H9 (cell line): ENCODE data around the gene P3H2. TPM values are rescaled to one million over a fixed set of nuclear protein-coding genes. Genes with fewer than 3 reads are reported as not detected.

ENCODE experiments used
- DNase-seq: peaks from one replicate; pipeline ENCODE4 v3.0.0-alpha.2; 2017
- H2AFZ ChIP-seq: one replicate; pipeline ENCODE4 v1.6.1; 2013; ENCODE audit warnings: mild to moderate bottlenecking, low read length, control low read depth, moderate library complexity
- H2AK5ac ChIP-seq: 2 replicates; pipeline ENCODE4 v1.6.1; 2013; ENCODE audit warnings: low read length, control low read depth, mixed read lengths; ENCODE audit not compliant: insufficient read length
- H2BK120ac ChIP-seq: one replicate; pipeline ENCODE4 v1.6.1; 2013; ENCODE audit warnings: low read depth, mild to moderate bottlenecking, low read length, control low read depth, inconsistent platforms; ENCODE audit not compliant: poor library complexity, severe bottlenecking
- H2BK12ac ChIP-seq: 2 replicates; pipeline ENCODE4 v1.6.1; 2013; ENCODE audit warnings: low read length, control low read depth, mixed read lengths, low read depth; ENCODE audit not compliant: insufficient read length
- H2BK15ac ChIP-seq: 2 replicates; pipeline ENCODE4 v1.6.1; 2013; ENCODE audit warnings: low read depth, low read length, control low read depth
- H2BK20ac ChIP-seq: one replicate; pipeline ENCODE4 v1.6.1; 2013; ENCODE audit warnings: low read depth, mild to moderate bottlenecking, low read length, control low read depth, inconsistent platforms; ENCODE audit not compliant: poor library complexity, severe bottlenecking
- H2BK5ac ChIP-seq: 2 replicates; pipeline ENCODE4 v1.6.1; 2013; ENCODE audit warnings: low read length, control low read depth, mixed read lengths; ENCODE audit not compliant: insufficient read length
- H3K14ac ChIP-seq: 2 replicates; pipeline ENCODE4 v1.6.1; 2013; ENCODE audit warnings: low read length, control low read depth; ENCODE audit not compliant: insufficient read depth
- H3K18ac ChIP-seq: 2 replicates; pipeline ENCODE4 v1.6.1; 2013; ENCODE audit warnings: low read depth, mild to moderate bottlenecking, mixed read lengths, low read length, control low read depth; ENCODE audit not compliant: insufficient read length
- H3K23ac ChIP-seq: 2 replicates; pipeline ENCODE4 v1.6.1; 2013; ENCODE audit warnings: low read length, control low read depth, mixed read lengths, low read depth; ENCODE audit not compliant: insufficient read length
- H3K23me2 ChIP-seq: 2 replicates; pipeline ENCODE4 v1.6.1; 2013; ENCODE audit warnings: low read depth, mild to moderate bottlenecking, mixed read lengths, low read length, control low read depth; ENCODE audit not compliant: insufficient read length, poor library complexity, severe bottlenecking
- H3K27ac ChIP-seq: 2 replicates; pipeline ENCODE4 v1.5.1; 2013; ENCODE audit warnings: low read length, control low read depth, mixed read lengths, low read depth; ENCODE audit not compliant: insufficient read length
- H3K27me3 ChIP-seq: 2 replicates; pipeline ENCODE4 v1.6.1; 2013; ENCODE audit warnings: low read length, control low read depth, inconsistent platforms; ENCODE audit not compliant: insufficient read depth
- H3K4ac ChIP-seq: 2 replicates; pipeline ENCODE4 v1.6.1; 2013; ENCODE audit warnings: low read depth, mild to moderate bottlenecking, control low read depth, inconsistent platforms, low read length, moderate library complexity
- H3K4me1 ChIP-seq: 2 replicates; pipeline ENCODE4 v1.6.1; 2013; ENCODE audit warnings: low read length, control low read depth, inconsistent platforms; ENCODE audit not compliant: insufficient read depth
- H3K4me2 ChIP-seq: 2 replicates; pipeline ENCODE4 v1.6.1; 2013; ENCODE audit warnings: low read length, control low read depth, mixed read lengths; ENCODE audit not compliant: insufficient read length, insufficient read depth
- H3K56ac ChIP-seq: 2 replicates; pipeline ENCODE4 v1.6.1; 2013; ENCODE audit warnings: low read depth, mild to moderate bottlenecking, mixed read lengths, low read length, control low read depth; ENCODE audit not compliant: insufficient read length
- H3K79me1 ChIP-seq: 2 replicates; pipeline ENCODE4 v1.6.1; 2013; ENCODE audit warnings: low read depth, mild to moderate bottlenecking, moderate library complexity, low read length, control low read depth, inconsistent platforms; ENCODE audit not compliant: insufficient read depth, poor library complexity, severe bottlenecking
- H3K79me2 ChIP-seq: 2 replicates; pipeline ENCODE4 v1.6.1; 2013; ENCODE audit warnings: low read length, control low read depth, inconsistent platforms; ENCODE audit not compliant: insufficient read depth
- H3K9ac ChIP-seq: 2 replicates; pipeline ENCODE4 v1.6.1; 2013; ENCODE audit warnings: low read length, control low read depth, mixed read lengths; ENCODE audit not compliant: insufficient read length; ENCODE audit errors: extremely low read depth
- H3K9me3 ChIP-seq: one replicate; pipeline ENCODE4 v1.6.1; 2013; ENCODE audit warnings: low read depth, low read length, inconsistent platforms; ENCODE audit not compliant: control insufficient read depth
- H3T11ph ChIP-seq: one replicate; pipeline ENCODE4 v1.6.1; 2013; ENCODE audit warnings: mild to moderate bottlenecking, low read length, control low read depth, inconsistent platforms
- H4K20me1 ChIP-seq: one replicate; pipeline ENCODE4 v1.6.1; 2013; ENCODE audit not compliant: control insufficient read depth, insufficient read length, insufficient read depth
- H4K5ac ChIP-seq: 2 replicates; pipeline ENCODE4 v1.6.1; 2013; ENCODE audit warnings: low read depth, mild to moderate bottlenecking, mixed read lengths, low read length, control low read depth; ENCODE audit not compliant: insufficient read length
- H4K8ac ChIP-seq: replicated peaks from 2 replicates; pipeline ENCODE4 v1.6.1; 2013; ENCODE audit warnings: low read length, control low read depth, mixed read lengths, low read depth; ENCODE audit not compliant: insufficient read length
- H4K91ac ChIP-seq: 2 replicates; pipeline ENCODE4 v1.6.1; 2013; ENCODE audit warnings: low read depth, mild to moderate bottlenecking, moderate library complexity, mixed read lengths, low read length, control low read depth; ENCODE audit not compliant: insufficient read length
- H3K27ac Mint-ChIP-seq, 3 experiments: 2 replicates in 2 of 3; 3 replicates in 1 of 3; pipeline ENCODE4 v1.8.0; 2020 to 2021; ENCODE audit warnings: mixed read lengths in 3 of 3, mild to moderate bottlenecking in 1 of 3, moderate library complexity in 1 of 3
- H3K27me3 Mint-ChIP-seq: 2 replicates; pipeline ENCODE4 v1.8.0; 2021; ENCODE audit warnings: low read depth, mild to moderate bottlenecking, moderate library complexity, mixed read lengths
- H3K36me3 Mint-ChIP-seq, 3 experiments: 2 replicates in 2 of 3; 3 replicates in 1 of 3; pipeline ENCODE4 v1.8.0; 2020 to 2021; ENCODE audit warnings: low read depth in 3 of 3, mixed read lengths in 3 of 3; ENCODE audit not compliant: insufficient read depth in 1 of 3
- H3K4me1 Mint-ChIP-seq, 2 experiments: 2 replicates each; pipeline ENCODE4 v1.8.0; 2020; ENCODE audit warnings: mixed read lengths in 2 of 2
- H3K4me3 Mint-ChIP-seq, 2 experiments: 2 replicates in 1 of 2; 3 replicates in 1 of 2; pipeline ENCODE4 v1.8.0; 2020 to 2021; ENCODE audit warnings: mild to moderate bottlenecking in 2 of 2, mixed read lengths in 2 of 2, moderate library complexity in 1 of 2
- H3K9me3 Mint-ChIP-seq, 2 experiments: 2 replicates in 1 of 2; 3 replicates in 1 of 2; pipeline ENCODE4 v1.8.0; 2020; ENCODE audit warnings: mild to moderate bottlenecking in 2 of 2, mixed read lengths in 2 of 2, moderate library complexity in 1 of 2
- CTCF ChIP-seq: fragments of 200-600 bp; sonication (generic); conservative IDR thresholded peaks from 3 replicates; pipeline ENCODE4 v1.8.0; 2021; ENCODE audit warnings: antibody characterized with exemption, mild to moderate bottlenecking
- total RNA-seq: library from RNA; stranded (reverse); gene quantifications from 2 replicates; pipeline ENCODE4 v1.2.1, GENCODE V29; 2021

Gene P3H2
- total RNA-seq, 1 experiment from 2014 or later: 41.5 TPM

- Histone ChIP-seq H2BK15ac (no peak overlapping the region), H2BK12ac (no peak overlapping the region), H4K5ac (no peak overlapping the region), H3K79me2 (no peaks in the 10 kb centered on the region), H3K9me3 (no peaks in the 10 kb centered on the region), H2BK5ac (no peak overlapping the region), H3K79me1 (no peaks in the 10 kb centered on the region), H3K9ac (no peak overlapping the region), H3T11ph (no peak overlapping the region), H3K4ac (no peak overlapping the region), H3K18ac (no peak overlapping the region), H3K23ac (no peak overlapping the region), H3K27ac (no peak overlapping the region), H3K56ac (no peak overlapping the region), H2AK5ac (no peak overlapping the region), H3K4me2 (no peak overlapping the region), H2BK120ac (no peak overlapping the region), H2AFZ (no peak overlapping the region), H4K91ac (no peak overlapping the region), H3K27me3 (no peaks in the 10 kb centered on the region), H3K14ac (no peak overlapping the region), H4K20me1 (no peaks in the 10 kb centered on the region), H3K23me2 (no peaks in the 10 kb centered on the region), H4K8ac (no peak overlapping the region), H2BK20ac (no peak overlapping the region), H3K4me1 (peaks cover 11% of the 10 kb centered on the region)
- Mint-ChIP-seq H3K4me1 (peaks cover 64 to 70% of the 10 kb centered on the region in 2 experiments), H3K9me3 (no peaks in the 10 kb centered on the region; a peak in 1 of 5 replicates), H3K27ac (peak overlapping the region in 2 of 3 experiments; percentile 74 to 99; a peak in 4 of 7 replicates), H3K4me3 (no peak overlapping the region), H3K27me3 (no peaks in the 10 kb centered on the region), H3K36me3 (peaks cover 3 to 10% (median 3%) of the 10 kb centered on the region in 3 experiments; a peak in 4 of 7 replicates)
- no peak for TF ChIP-seq CTCF
- DNase-seq: no peak
These were observed 77.0 kb downstream of the P3H2 start for GRCh38 chr3:190043741-190044140.
